PC-9 (cell line): ENCODE results near the gene PARP12. TPM values are rescaled to one million over a fixed set of nuclear protein-coding genes. Genes with fewer than 3 reads are reported as not detected.

Experiments used
- BruUV-seq: library from RNA; stranded (reverse); fragments of 400-500 nt; replicated peaks from 2 replicates; lab custom pipeline; 2021; lab: Mats Ljungman, UMichigan
- CTCF ChIA-PET: fragments of 300-600 bp; sonication (Branson Sonifier 250); formaldehyde crosslinking; loops from one replicate; lab custom pipeline; 2022; ENCODE audit warnings: antibody characterized with exemption; lab: Charles Lee
- POLR2A ChIA-PET: fragments of 300-600 bp; sonication (Branson Sonifier 250); formaldehyde crosslinking; loops from one replicate; lab custom pipeline; 2022; ENCODE audit warnings: antibody characterized with exemption; ENCODE audit not compliant: unreplicated experiment; lab: Charles Lee
- DNase-seq, 2 experiments: peaks; one replicate each; pipeline versions ENCODE4 v3.0.0 to v3.0.0-alpha.2; 2015 to 2022; ENCODE audit warnings: mixed read lengths in 1 of 2
- H2AFZ ChIP-seq: fragments of 200-600 bp; sonication (generic); 2 replicates; pipeline ENCODE4 v1.8.1; 2017; ENCODE audit warnings: antibody characterized with exemption
- H3F3A ChIP-seq: fragments of 200-600 bp; sonication (generic); 2 replicates; pipeline ENCODE4 v1.8.1; 2017; ENCODE audit warnings: antibody characterized with exemption, mild to moderate bottlenecking, low read depth; ENCODE audit not compliant: insufficient read depth
- H3K27ac ChIP-seq: fragments of 200-600 bp; sonication (generic); 2 replicates; pipeline ENCODE4 v1.6.1; 2016; ENCODE audit warnings: mixed run types
- H3K27me3 ChIP-seq: fragments of 200-600 bp; sonication (generic); 2 replicates; pipeline ENCODE4 v1.6.1; 2016; ENCODE audit warnings: low read depth, mixed run types; ENCODE audit not compliant: insufficient read depth
- H3K36me3 ChIP-seq: fragments of 200-600 bp; sonication (generic); 2 replicates; pipeline ENCODE4 v1.6.1; 2016; ENCODE audit warnings: low read depth, mixed run types
- H3K4me1 ChIP-seq: fragments of 200-600 bp; sonication (generic); replicated peaks from 2 replicates; pipeline ENCODE4 v1.6.1; 2016; ENCODE audit warnings: mixed run types; ENCODE audit not compliant: insufficient read depth
- H3K4me2 ChIP-seq: fragments of 200-600 bp; sonication (generic); 2 replicates; pipeline ENCODE4 v1.6.1; 2017; ENCODE audit warnings: mixed run types
- H3K4me3 ChIP-seq: fragments of 200-600 bp; sonication (generic); 2 replicates; pipeline ENCODE4 v1.6.1; 2016; ENCODE audit warnings: mixed run types
- H3K79me2 ChIP-seq: fragments of 200-600 bp; sonication (generic); 2 replicates; pipeline ENCODE4 v1.6.1; 2017; ENCODE audit warnings: low read depth, mixed run types
- H3K9me2 ChIP-seq: fragments of 200-600 bp; sonication (generic); 2 replicates; pipeline ENCODE4 v1.8.1; 2017; ENCODE audit warnings: mild to moderate bottlenecking; ENCODE audit not compliant: insufficient read depth
- H3K9me3 ChIP-seq: fragments of 200-600 bp; sonication (generic); 2 replicates; pipeline ENCODE4 v1.8.1; 2016; ENCODE audit warnings: low read depth; ENCODE audit not compliant: insufficient read depth
- H4K20me1 ChIP-seq: fragments of 200-600 bp; sonication (generic); 2 replicates; pipeline ENCODE4 v1.8.1; 2017; ENCODE audit not compliant: insufficient read depth
- EZH2 ChIP-seq: fragments of 200-600 bp; sonication (generic); IDR thresholded peaks from 2 replicates; pipeline ENCODE4 v1.8.0; 2017; ENCODE audit warnings: antibody characterized with exemption, low read depth
- intact Hi-C: fragments of 100-400 bp; cut with micrococcal nuclease; formaldehyde crosslinking; loops from one replicate; pipeline ENCODE4 v1.10.0; 2022; ENCODE audit not compliant: unreplicated experiment
- total RNA-seq: library from RNA; stranded (reverse); gene quantifications from 2 replicates; pipeline ENCODE4 v1.2.3, GENCODE V29; 2021
- TF ChIP-seq, protein P1 (sequence below): fragments of 200-600 bp; sonication (generic); conservative IDR thresholded peaks from 2 replicates; pipeline ENCODE4 v1.6.1; 2017; ENCODE audit warnings: mixed run types, antibody characterized with exemption, mild to moderate bottlenecking, moderate library complexity

The PARP12 gene
- total RNA-seq, 1 experiment from 2014 or later: 32.4 TPM

GRCh38 chr7:140031364-140031763, 31.4 kb downstream of the PARP12 start:
- no peaks in the 10 kb centered on the region for H3K36me3 ChIP-seq
- no peaks in the 10 kb centered on the region for H3K9me3 ChIP-seq
- BruUV-seq: no TSS peak
- no peak for DNase-seq
- H4K20me1 ChIP-seq: no peaks in the 10 kb centered on the region
- no peaks in the 10 kb centered on the region for H3K27me3 ChIP-seq
- no peak overlapping the region for H3K27ac ChIP-seq
- no peaks in the 10 kb centered on the region for H3F3A ChIP-seq
- POLR2A ChIA-PET: no interaction called here
- H2AFZ ChIP-seq: no peak overlapping the region
- no peaks in the 10 kb centered on the region for H3K79me2 ChIP-seq
- no peak overlapping the region for H3K4me2 ChIP-seq
- TF ChIP-seq EZH2: no peak
- TF ChIP-seq, protein P1, sequence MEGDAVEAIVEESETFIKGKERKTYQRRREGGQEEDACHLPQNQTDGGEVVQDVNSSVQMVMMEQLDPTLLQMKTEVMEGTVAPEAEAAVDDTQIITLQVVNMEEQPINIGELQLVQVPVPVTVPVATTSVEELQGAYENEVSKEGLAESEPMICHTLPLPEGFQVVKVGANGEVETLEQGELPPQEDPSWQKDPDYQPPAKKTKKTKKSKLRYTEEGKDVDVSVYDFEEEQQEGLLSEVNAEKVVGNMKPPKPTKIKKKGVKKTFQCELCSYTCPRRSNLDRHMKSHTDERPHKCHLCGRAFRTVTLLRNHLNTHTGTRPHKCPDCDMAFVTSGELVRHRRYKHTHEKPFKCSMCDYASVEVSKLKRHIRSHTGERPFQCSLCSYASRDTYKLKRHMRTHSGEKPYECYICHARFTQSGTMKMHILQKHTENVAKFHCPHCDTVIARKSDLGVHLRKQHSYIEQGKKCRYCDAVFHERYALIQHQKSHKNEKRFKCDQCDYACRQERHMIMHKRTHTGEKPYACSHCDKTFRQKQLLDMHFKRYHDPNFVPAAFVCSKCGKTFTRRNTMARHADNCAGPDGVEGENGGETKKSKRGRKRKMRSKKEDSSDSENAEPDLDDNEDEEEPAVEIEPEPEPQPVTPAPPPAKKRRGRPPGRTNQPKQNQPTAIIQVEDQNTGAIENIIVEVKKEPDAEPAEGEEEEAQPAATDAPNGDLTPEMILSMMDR: no peak
- CTCF ChIA-PET: no interaction called here
- H3K4me1 ChIP-seq: no peaks in the 10 kb centered on the region
- H3K9me2 ChIP-seq: 0 out of 2 replicates have a peak, but pooled peaks cover 2% of the 10 kb centered on the region
- no peak overlapping the region for H3K4me3 ChIP-seq
- intact Hi-C loops: no loop called here

DNA sequence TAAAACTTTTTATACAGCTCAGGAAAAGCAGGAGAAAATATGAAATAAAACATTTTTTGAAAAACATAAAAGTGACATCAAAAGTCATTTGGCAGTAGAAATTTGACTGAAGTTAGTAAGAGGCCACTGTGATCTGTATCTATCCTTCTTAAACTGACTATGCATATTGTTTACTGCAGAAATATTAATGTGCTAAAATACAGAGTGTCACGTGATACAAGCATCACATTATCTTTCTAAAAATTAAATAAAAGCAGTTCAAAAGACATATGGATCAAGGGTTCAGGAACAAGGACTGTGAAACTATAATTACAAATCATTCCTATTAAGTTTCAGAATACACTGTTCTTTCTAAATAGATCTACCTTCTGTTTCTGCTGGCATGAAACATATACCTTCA, 33.7 kb downstream of the PARP12 start:
- no peak overlapping the region for H3K4me3 ChIP-seq
- no peak for DNase-seq
- no peaks in the 10 kb centered on the region for H4K20me1 ChIP-seq
- no peaks in the 10 kb centered on the region for H3K9me3 ChIP-seq
- ChIA-PET POLR2A (no interaction called here), CTCF (no interaction called here)
- no peaks in the 10 kb centered on the region for H3K36me3 ChIP-seq
- H3K79me2 ChIP-seq: no peaks in the 10 kb centered on the region
- H3K4me1 ChIP-seq: no peaks in the 10 kb centered on the region
- BruUV-seq: no TSS peak
- H3K4me2 ChIP-seq: no peak overlapping the region
- no peak overlapping the region for H3K27ac ChIP-seq
- no peaks in the 10 kb centered on the region for H3F3A ChIP-seq
- intact Hi-C loops: no loop called here
- TF ChIP-seq, protein P1: no peak
- no peak for TF ChIP-seq EZH2
- no peak overlapping the region for H2AFZ ChIP-seq
- H3K27me3 ChIP-seq: no peaks in the 10 kb centered on the region
- H3K9me2 ChIP-seq: 0 out of 2 replicates have a peak, but pooled peaks cover 2% of the 10 kb centered on the region

GRCh38 chr7:140028311-140028710, 34.4 kb downstream of the PARP12 start:
- Histone ChIP-seq H3K9me3 (no peaks in the 10 kb centered on the region), H3K36me3 (no peaks in the 10 kb centered on the region)
- CTCF ChIA-PET: no interaction called here

More at GRCh38 chr7:140028311-140028710, 34.4 kb downstream of the PARP12 start:
- Histone ChIP-seq H3K4me1 (no peaks in the 10 kb centered on the region), H3K4me2 (no peak overlapping the region), H3K27ac (no peak overlapping the region), H3K79me2 (no peaks in the 10 kb centered on the region), H3K27me3 (no peaks in the 10 kb centered on the region), H4K20me1 (no peaks in the 10 kb centered on the region), H3F3A (no peaks in the 10 kb centered on the region), H3K9me2 (no peaks in the 10 kb centered on the region), H2AFZ (no peak overlapping the region), H3K4me3 (no peak overlapping the region)
- POLR2A ChIA-PET: no interaction called here
- no peak for DNase-seq
- TF ChIP-seq EZH2: no peak
- TF ChIP-seq, protein P1: no peak
- BruUV-seq: no TSS peak
- intact Hi-C loops: no loop called here
